ENCODE data around the gene KDM7A.

DNA sequence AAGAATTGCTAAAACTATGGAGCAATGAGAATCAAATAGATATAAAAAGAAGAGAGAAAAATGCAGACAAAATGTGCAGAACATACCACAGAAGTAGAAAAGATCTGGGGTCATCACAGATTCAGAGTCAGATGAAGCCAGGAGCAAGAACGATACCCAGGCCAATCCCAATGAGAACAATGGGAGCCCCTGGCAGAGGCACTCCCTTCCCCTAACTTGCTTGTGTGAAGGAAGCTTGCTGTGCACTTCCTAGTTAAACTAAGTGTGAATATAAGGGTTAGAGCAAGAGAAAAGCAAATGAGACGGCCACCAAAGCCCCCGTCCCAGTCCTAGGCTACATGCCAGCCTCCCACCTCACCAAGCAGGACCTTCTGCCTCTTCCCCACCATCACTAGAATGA, 126.7 kb downstream of the KDM7A start:
- TF ChIP-seq, protein P1, sequence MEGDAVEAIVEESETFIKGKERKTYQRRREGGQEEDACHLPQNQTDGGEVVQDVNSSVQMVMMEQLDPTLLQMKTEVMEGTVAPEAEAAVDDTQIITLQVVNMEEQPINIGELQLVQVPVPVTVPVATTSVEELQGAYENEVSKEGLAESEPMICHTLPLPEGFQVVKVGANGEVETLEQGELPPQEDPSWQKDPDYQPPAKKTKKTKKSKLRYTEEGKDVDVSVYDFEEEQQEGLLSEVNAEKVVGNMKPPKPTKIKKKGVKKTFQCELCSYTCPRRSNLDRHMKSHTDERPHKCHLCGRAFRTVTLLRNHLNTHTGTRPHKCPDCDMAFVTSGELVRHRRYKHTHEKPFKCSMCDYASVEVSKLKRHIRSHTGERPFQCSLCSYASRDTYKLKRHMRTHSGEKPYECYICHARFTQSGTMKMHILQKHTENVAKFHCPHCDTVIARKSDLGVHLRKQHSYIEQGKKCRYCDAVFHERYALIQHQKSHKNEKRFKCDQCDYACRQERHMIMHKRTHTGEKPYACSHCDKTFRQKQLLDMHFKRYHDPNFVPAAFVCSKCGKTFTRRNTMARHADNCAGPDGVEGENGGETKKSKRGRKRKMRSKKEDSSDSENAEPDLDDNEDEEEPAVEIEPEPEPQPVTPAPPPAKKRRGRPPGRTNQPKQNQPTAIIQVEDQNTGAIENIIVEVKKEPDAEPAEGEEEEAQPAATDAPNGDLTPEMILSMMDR (IDR thresholded peaks at IDR 0.05) = no peak
- no peak for TF ChIP-seq POLR2A (IDR thresholded peaks at IDR 0.05)
- no peak for TF ChIP-seq EP300 (IDR thresholded peaks at IDR 0.05)
